Measurements from ENCODE around the gene CAV2.

The CAV2 gene

GRCh38 chr7:116549370-116549769 lies 49.8 kb downstream of the CAV2 start:
- no peak for DNase-seq

GRCh38 chr7:116551692-116552091 lies 52.2 kb downstream of the CAV2 start:
- no peak for DNase-seq

GRCh38 chr7:116552602-116553001 lies 53.1 kb downstream of the CAV2 start:
- no peak for DNase-seq

- DNase-seq = no peak
Measured at GRCh38 chr7:116553168-116553964, 53.8 kb downstream of the CAV2 start.

GRCh38 chr7:116554436-116554835 lies 54.9 kb downstream of the CAV2 start:
- no peak for DNase-seq

GRCh38 chr7:116554911-116555310 lies 55.4 kb downstream of the CAV2 start:
- no peak for DNase-seq

GRCh38 chr7:116557066-116557585 lies 57.6 kb downstream of the CAV2 start:
- DNase-seq = no peak

- no peak for DNase-seq
Measured at GRCh38 chr7:116557901-116558300, 58.4 kb downstream of the CAV2 start.
